ENCODE measurements around the gene TBL1X.
"Not testable (repeated sequence)": the region's sequence is repeated elsewhere in the genome, so short reads cannot be mapped to it uniquely, and the experiment has no call there.

DNA sequence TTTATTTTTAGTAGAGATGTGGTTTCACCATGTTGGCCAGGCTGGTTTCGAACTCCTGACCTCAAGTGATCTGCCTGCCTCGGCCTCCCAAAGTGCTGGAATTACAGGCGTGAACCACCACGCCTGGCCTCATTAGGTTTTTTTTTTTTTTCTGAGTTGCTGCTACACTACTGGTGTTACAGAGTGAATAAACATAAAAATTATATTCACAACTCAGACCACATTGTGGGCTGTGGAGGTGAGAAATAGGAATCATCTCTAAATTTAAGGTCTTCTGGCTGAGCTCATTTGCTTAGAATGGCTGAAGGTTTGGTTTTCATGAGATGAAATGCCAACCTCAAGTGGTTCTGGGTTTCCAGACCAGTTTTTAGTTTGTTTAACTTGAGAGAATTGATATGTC, 10.6 kb downstream of the TBL1X start:
- TF ChIP-seq, protein P1, sequence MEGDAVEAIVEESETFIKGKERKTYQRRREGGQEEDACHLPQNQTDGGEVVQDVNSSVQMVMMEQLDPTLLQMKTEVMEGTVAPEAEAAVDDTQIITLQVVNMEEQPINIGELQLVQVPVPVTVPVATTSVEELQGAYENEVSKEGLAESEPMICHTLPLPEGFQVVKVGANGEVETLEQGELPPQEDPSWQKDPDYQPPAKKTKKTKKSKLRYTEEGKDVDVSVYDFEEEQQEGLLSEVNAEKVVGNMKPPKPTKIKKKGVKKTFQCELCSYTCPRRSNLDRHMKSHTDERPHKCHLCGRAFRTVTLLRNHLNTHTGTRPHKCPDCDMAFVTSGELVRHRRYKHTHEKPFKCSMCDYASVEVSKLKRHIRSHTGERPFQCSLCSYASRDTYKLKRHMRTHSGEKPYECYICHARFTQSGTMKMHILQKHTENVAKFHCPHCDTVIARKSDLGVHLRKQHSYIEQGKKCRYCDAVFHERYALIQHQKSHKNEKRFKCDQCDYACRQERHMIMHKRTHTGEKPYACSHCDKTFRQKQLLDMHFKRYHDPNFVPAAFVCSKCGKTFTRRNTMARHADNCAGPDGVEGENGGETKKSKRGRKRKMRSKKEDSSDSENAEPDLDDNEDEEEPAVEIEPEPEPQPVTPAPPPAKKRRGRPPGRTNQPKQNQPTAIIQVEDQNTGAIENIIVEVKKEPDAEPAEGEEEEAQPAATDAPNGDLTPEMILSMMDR (IDR thresholded peaks at IDR 0.05): not testable (repeated sequence)
- not testable (repeated sequence) for TF ChIP-seq EZH2 (IDR thresholded peaks at IDR 0.05; ENCODE audit: borderline replicate concordance, insufficient read depth, low read depth, low read length, poor library complexity, severe bottlenecking)

Measured in B cell (primary cell).